SW480 (cell line): ENCODE measurements around the gene TFF1.

Experiments
- DNase-seq: peaks from one replicate; pipeline ENCODE4 v3.0.0-alpha.2; 2016; ENCODE audit warnings: low spot score

The TFF1 gene

DNA sequence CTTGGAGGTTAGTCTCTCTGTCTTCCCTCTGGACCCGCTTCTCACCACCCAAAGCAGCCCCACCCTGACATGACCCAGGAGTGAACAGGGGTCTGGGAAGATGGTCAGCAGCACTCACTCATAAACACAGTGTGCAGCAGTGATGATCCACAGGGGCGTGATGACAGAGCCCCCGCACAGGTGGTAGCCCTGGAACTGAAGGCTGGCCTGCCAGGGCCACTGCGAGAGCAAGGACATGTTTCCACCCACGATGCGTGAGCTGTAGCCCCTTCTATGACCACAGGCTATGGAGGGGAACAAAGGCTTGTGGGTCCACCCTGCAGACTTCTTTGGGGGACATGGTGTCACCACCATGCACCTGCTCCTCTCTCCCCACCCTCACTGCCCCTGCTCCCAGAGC, 16.6 kb upstream of the TFF1 start:
- DNase-seq: no peak

- DNase-seq: peak; percentile 79
These were observed 15.1 kb upstream of the TFF1 start for GRCh38 chr21:42381347-42381984.

DNA sequence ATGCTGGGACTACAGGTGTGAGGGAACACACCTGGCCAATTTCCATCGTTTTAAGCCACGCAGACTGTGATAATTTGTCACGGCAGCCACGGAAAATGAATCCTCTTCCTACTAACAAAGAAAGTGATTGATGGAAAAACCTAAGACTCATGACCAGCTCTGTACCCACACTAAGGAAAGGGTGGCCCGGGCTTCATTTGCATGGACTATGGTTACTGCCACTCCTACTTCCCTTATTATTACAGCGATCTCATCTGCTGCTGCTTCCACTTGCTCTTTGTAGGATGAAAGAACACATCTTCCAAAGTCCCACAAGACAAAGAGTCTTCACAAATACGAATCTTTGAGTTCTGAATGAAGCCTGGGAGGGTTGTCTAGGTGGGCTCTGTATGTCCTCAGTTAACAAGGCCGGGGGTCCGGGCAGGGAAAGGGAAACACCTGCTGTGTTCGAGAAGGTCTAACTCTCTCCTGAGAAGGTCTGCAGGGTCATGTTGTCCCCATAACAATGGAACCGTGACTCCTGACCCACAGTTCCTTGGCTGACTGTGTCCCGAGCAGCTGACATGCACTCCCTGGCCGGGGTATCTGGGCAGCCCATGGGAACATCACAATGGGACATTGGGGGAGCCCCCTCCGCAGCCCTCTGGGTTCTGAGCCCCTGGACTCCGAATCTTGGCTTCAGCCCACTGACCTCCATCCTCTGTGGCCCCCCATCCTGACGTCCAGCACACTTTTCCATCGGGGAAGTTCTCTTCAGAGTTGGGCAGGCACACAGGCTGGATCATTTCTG, 13.3 kb upstream of the TFF1 start:
- DNase-seq: no peak

DNA sequence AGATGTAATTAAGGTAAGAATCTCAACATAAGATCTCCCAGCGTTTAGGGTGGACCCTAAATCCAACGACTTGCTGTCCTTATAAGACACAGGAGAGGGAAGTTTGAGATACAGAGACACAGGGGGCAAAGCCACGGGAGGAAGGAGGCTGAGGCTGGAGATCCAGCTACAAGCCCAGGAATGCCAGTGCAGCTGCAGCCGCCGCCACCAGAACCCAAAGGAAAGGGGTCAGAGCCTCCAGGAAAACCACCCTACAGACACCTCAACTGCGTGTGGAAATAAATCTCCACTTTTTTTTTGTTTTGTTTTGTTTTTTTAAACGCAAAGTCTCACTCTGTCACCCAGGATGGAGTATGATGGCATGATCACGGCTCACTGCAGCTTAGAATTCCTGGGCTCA, 12.1 kb upstream of the TFF1 start:
- DNase-seq: no peak

- no peak for DNase-seq
These were observed 11.6 kb upstream of the TFF1 start for GRCh38 chr21:42377951-42378340.

- no peak for DNase-seq
These were observed 11.0 kb upstream of the TFF1 start for GRCh38 chr21:42377211-42377950.

- no peak for DNase-seq
These were observed 10.1 kb upstream of the TFF1 start for GRCh38 chr21:42376338-42376982.

DNA sequence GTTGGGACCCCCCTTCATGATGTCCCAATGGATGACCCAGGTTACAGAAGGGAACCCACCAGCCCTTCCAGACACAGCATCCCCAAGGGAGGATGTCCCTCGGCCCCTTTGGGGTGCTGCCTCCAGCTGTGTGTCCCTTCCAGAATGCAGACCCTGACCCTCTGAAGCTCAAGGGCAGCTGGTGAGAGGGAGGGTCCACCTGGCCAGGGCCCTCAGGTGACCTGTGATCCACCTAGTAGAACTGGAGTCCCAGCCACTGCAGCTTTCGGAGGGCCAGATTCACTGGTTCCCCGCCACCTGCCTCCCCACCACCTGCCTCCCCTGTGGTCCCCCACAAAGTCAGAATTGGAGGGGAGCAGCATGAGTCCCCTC, 9.6 kb upstream of the TFF1 start:
- DNase-seq: no peak

- no peak for DNase-seq
These were observed 9.2 kb upstream of the TFF1 start for GRCh38 chr21:42375506-42375905.

GRCh38 chr21:42374864-42375499, 8.6 kb upstream of the TFF1 start:
- DNase-seq: no peak

GRCh38 chr21:42374457-42374856, 8.1 kb upstream of the TFF1 start:
- no peak for DNase-seq

- DNase-seq: no peak
These were observed 7.6 kb upstream of the TFF1 start for GRCh38 chr21:42373908-42374455.

GRCh38 chr21:42373196-42373907, 7.0 kb upstream of the TFF1 start:
- no peak for DNase-seq

DNA sequence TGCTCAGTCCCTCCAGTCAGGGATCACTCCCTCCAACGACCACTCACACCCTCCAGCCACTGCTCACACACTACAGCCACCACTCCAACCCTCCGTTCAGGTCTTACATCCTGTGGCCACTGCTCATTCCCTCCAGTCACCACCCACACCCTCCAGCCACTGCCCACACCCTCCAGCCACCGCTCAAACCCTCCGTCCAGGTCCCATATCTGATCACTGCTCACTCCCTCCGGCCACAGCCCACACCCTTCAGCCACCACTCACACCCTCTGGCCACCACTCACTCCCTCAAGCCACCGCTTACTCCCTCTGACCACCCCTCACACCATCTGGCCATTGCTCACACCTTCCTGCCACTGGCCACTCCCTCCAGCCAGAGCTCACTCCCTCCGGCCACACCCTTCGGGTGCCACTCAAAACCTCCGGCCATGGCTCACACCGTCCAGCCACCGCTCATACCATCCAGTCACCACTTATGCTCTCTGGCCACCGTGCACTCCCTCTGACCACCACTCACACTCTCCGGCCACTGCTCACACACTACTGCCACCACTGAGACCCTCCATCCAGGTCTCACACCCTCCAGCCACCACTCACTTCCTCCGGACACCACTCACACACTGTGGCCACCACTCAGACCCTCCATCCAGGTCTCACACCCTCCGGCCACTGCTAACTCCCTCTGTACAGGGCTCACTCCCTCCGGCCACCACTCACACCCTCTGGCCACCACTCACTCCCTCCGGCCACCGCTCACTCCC, 4.7 kb upstream of the TFF1 start:
- DNase-seq: no peak

DNA sequence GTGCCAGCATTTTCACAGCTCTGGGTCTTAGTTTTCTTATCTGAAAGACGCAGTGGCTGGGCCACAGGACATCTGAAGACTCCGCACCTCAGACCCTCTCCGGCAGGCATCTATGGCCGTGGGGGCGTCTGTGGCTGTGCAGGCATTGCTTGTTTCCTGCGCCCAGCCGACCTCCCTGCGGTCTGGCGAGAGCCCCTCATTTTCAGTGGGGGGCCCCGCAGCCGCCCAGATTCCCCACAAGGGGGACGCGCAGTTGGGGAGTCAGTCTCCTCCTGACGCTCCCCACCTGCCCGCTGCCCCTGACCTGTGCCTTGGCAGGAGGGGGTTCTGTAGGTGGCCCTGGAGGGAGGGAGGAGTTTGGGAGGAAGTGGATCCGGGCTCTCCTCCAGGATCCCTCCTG, 3.5 kb upstream of the TFF1 start:
- no peak for DNase-seq

GRCh38 chr21:42367367-42368165, 1.2 kb upstream of the TFF1 start:
- no peak for DNase-seq

DNA sequence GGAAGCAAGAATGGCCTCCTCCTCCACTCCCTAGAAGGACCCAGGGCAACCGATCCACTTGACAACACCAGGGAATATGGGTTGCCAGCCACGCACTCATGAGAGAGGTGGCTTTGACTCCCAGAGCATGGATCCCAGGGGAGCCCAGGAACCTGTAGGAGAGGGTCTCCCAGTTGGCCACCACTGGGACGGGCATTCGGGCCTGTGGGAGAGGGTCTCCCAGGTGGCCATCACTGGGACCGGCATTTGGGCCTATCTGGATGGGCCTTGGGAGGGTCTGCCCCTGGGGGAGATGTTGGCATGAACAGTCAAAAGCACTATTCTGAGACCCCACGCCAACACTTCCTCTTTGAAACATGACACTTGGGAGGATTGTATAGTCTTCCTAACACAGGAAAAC, 565 bp downstream of the TFF1 start:
- DNase-seq: no peak

- no peak for DNase-seq
These were observed 1.9 kb downstream of the TFF1 start for GRCh38 chr21:42364304-42364865.

GRCh38 chr21:42363312-42363711, 3.0 kb downstream of the TFF1 start:
- DNase-seq: peak; percentile 38
